Right lobe of liver (tissue), 6 donors: ENCODE measurements around the gene COPB2. TPM values are rescaled to one million over a fixed set of nuclear protein-coding genes. Genes with fewer than 3 reads are reported as not detected.

ENCODE experiments used
- ATAC-seq, 4 donors: fragments of 200-7000 bp; cut with Tn5 transposase; one replicate each; pipeline ENCODE4 v1.9.1; 2020; ENCODE audit warnings: mild to moderate bottlenecking in 4 of 4, moderate library complexity in 4 of 4
- DNase-seq, 3 donors: peaks; one replicate each; pipeline ENCODE4 v3.0.0-alpha.2; 2020
- H3K27ac ChIP-seq, 3 donors: fragments of 200-600 bp; one replicate each; pipeline ENCODE4 v1.8.0; 2022
- H3K27me3 ChIP-seq, 2 donors: fragments of 200-600 bp; one replicate each; pipeline ENCODE4 v1.8.0; 2022
- H3K36me3 ChIP-seq, 4 donors: fragments of 200-600 bp; sonication (generic) in 1 of 4; one replicate each; pipeline versions ENCODE4 v1.5.1 to v1.8.0; 2017 to 2022; ENCODE audit warnings: control low read depth in 1 of 4
- H3K4me1 ChIP-seq, 4 donors: fragments of 200-600 bp; sonication (generic) in 1 of 4; one replicate each; pipeline versions ENCODE4 v1.5.1 to v1.8.0; 2017 to 2022; ENCODE audit warnings: control low read depth in 1 of 4
- H3K4me3 ChIP-seq, 3 donors: fragments of 200-600 bp; one replicate each; pipeline ENCODE4 v1.8.0; 2022
- H3K9me3 ChIP-seq, 4 donors: fragments of 200-600 bp; sonication (generic) in 1 of 4; one replicate each; pipeline versions ENCODE4 v1.5.1 to v1.8.0; 2017 to 2022; ENCODE audit warnings: control low read depth in 1 of 4
- CTCF ChIP-seq, 4 donors: fragments of 200-600 bp in 3 of 4; fragments of 450-650 bp in 1 of 4; IDR thresholded peaks; one replicate each; pipeline versions ENCODE4 v1.5.1 to v1.8.0; 2016 to 2022; ENCODE audit warnings: antibody characterized with exemption in 4 of 4, mild to moderate bottlenecking in 2 of 4
- POLR2A ChIP-seq: fragments of 450-650 bp; IDR thresholded peaks from one replicate; pipeline ENCODE4 v1.6.1; 2017; ENCODE audit warnings: antibody characterized with exemption, mild to moderate bottlenecking
- WGBS: methylation state at CpG from one replicate; pipeline ENCODE4 v1.1.6; 2018; ENCODE audit warnings: low coverage, low lambda C conversion rate; ENCODE audit not compliant: insufficient coverage; ENCODE audit errors: missing lambda C conversion rate; 5-methylcytosine and 5-hydroxymethylcytosine counted together
- intact Hi-C, 2 donors: fragments of 100-400 bp; cut with DNase I; formaldehyde crosslinking; loops; one replicate each; pipeline versions ENCODE4 v1.11.2 to v1.14.1; 2022
- long read RNA-seq: library from polyadenylated mRNA; unstranded; transcript quantifications from one replicate; pipeline ENCODE4 v2.0.0, GENCODE V29; 2019
- total RNA-seq, 6 experiments: library from RNA; depleted of rRNA in 2 of 6; stranded (reverse); fragments of >200 nt in 2 of 6; fragmentation: NEBNext Ultra II Directional in 3 of 6; extraction: Animal tissue kit (Norgen Biotek cat#: 25700) in 3 of 6; gene quantifications; one replicate each; pipeline versions ENCODE4 v1.1.0 to v1.2.4, GENCODE V29; 2016 to 2023
- donor health status: DM: no; HTN: yes; CAD: no.
- donor health status: DM: no; HTN: no; CAD: no.
- donor health status: DM: no; HTN: no; CAD: no.
- donor health status: DM: no; HTN: yes; CAD: no.
- donor health status: DM: no; HTN: yes; CAD: no.

COPB2 gene
- 10 to 100 TPM; 59.4 to 81.9 (median 66.2) TPM for total RNA-seq
- long read RNA-seq, transcript COPB2-201 (22 exons, 3,360 nt), result major isoform, 6 of 15 reads
- long read RNA-seq, partial matches to known transcripts, result 6 of 15 reads
- long read RNA-seq, other reads (novel, unspliced or antisense), result 3 of 15 reads

- H3K4me3 ChIP-seq, result peak within 1 kb of the TSS; percentile 72 to 88 (median 83)
- peak; percentile 100 for DNase-seq
- intact Hi-C loops, result no loop called here
- H3K9me3 ChIP-seq, result no peaks in the 10 kb centered on the region
- H3K27me3 ChIP-seq, result no peaks in the 10 kb centered on the region
- H3K4me1 ChIP-seq, result peaks cover 0 to 21% (median 5%) of the 10 kb centered on the region in 4 donors
- peak within 1 kb of the TSS; percentile 89 to 96 (median 91) for H3K27ac ChIP-seq
- TF ChIP-seq CTCF (IDR thresholded peaks at IDR 0.05) (no peak), POLR2A (peak; percentile 85)
- peak; percentile 97 to 99 (median 99) for ATAC-seq
- under 1% methylated on average over 29 of the region's 52 CpGs for WGBS
- H3K36me3 ChIP-seq, result no peaks in the 10 kb centered on the region
These were observed at the start of gene COPB2 for GRCh38 chr3:139389552-139390368. Gene COPB2, minus strand, starts transcription at chr3:139389647. Its CDS starts 97 bp downstream, at chr3:139389550.

- no peaks in the 10 kb centered on the region for H3K4me1 ChIP-seq
- intact Hi-C loops, result no loop called here
- WGBS, result 90% methylated on average over 2 of the region's 6 CpGs
- peak overlapping the region in 1 of 3 donors; percentile 16 for H3K27ac ChIP-seq
- H3K36me3 ChIP-seq, result no peaks in the 10 kb centered on the region
- no peak for TF ChIP-seq CTCF (IDR thresholded peaks at IDR 0.05)
- TF ChIP-seq POLR2A, result no peak
- H3K4me3 ChIP-seq, result no peak overlapping the region
- peak; percentile 48 to 71 (median 62) for ATAC-seq
- no peak for DNase-seq
- H3K27me3 ChIP-seq, result no peaks in the 10 kb centered on the region
- H3K9me3 ChIP-seq, result no peaks in the 10 kb centered on the region
These were observed 45.4 kb upstream of the COPB2 start for GRCh38 chr3:139434764-139435307.

- DNase-seq (no peak), ATAC-seq (no peak)
- TF ChIP-seq CTCF (IDR thresholded peaks at IDR 0.05) (no peak), POLR2A (no peak)
- peak overlapping the region in 1 of 3 donors; percentile 11 for H3K27ac ChIP-seq
- intact Hi-C loops, result no loop called here
- 88% methylated on average over 1 of the region's 1 CpG for WGBS
- no peaks in the 10 kb centered on the region for H3K27me3 ChIP-seq
- no peak overlapping the region for H3K4me3 ChIP-seq
- no peaks in the 10 kb centered on the region for H3K9me3 ChIP-seq
- no peaks in the 10 kb centered on the region for H3K36me3 ChIP-seq
- no peaks in the 10 kb centered on the region for H3K4me1 ChIP-seq
These were observed 44.8 kb upstream of the COPB2 start for GRCh38 chr3:139434228-139434627.

- Histone ChIP-seq H3K4me3 (no peak overlapping the region), H3K27ac (no peak overlapping the region), H3K9me3 (no peaks in the 10 kb centered on the region), H3K4me1 (no peaks in the 10 kb centered on the region), H3K36me3 (no peaks in the 10 kb centered on the region), H3K27me3 (no peaks in the 10 kb centered on the region)
- ATAC-seq (no peak), DNase-seq (no peak)
- WGBS, result no CpG with 5 or more reads among the region's 1 CpG
- TF ChIP-seq CTCF (IDR thresholded peaks at IDR 0.05) (no peak), POLR2A (no peak)
- intact Hi-C loops, result no loop called here
These were observed 43.6 kb upstream of the COPB2 start for GRCh38 chr3:139433089-139433488.
